H9 (cell line): ENCODE results near the gene TRHDE. TPM values are rescaled to one million over a fixed set of nuclear protein-coding genes. Genes with fewer than 3 reads are reported as not detected.

Experiments used
- DNase-seq: peaks from one replicate; pipeline ENCODE4 v3.0.0-alpha.2; 2017
- H2AFZ ChIP-seq: one replicate; pipeline ENCODE4 v1.6.1; 2013; ENCODE audit warnings: mild to moderate bottlenecking, low read length, control low read depth, moderate library complexity
- H2AK5ac ChIP-seq: 2 replicates; pipeline ENCODE4 v1.6.1; 2013; ENCODE audit warnings: low read length, control low read depth, mixed read lengths; ENCODE audit not compliant: insufficient read length
- H2BK120ac ChIP-seq: one replicate; pipeline ENCODE4 v1.6.1; 2013; ENCODE audit warnings: low read depth, mild to moderate bottlenecking, low read length, control low read depth, inconsistent platforms; ENCODE audit not compliant: poor library complexity, severe bottlenecking
- H2BK12ac ChIP-seq: 2 replicates; pipeline ENCODE4 v1.6.1; 2013; ENCODE audit warnings: low read length, control low read depth, mixed read lengths, low read depth; ENCODE audit not compliant: insufficient read length
- H2BK15ac ChIP-seq: 2 replicates; pipeline ENCODE4 v1.6.1; 2013; ENCODE audit warnings: low read depth, low read length, control low read depth
- H2BK20ac ChIP-seq: one replicate; pipeline ENCODE4 v1.6.1; 2013; ENCODE audit warnings: low read depth, mild to moderate bottlenecking, low read length, control low read depth, inconsistent platforms; ENCODE audit not compliant: poor library complexity, severe bottlenecking
- H2BK5ac ChIP-seq: 2 replicates; pipeline ENCODE4 v1.6.1; 2013; ENCODE audit warnings: low read length, control low read depth, mixed read lengths; ENCODE audit not compliant: insufficient read length
- H3K14ac ChIP-seq: 2 replicates; pipeline ENCODE4 v1.6.1; 2013; ENCODE audit warnings: low read length, control low read depth; ENCODE audit not compliant: insufficient read depth
- H3K18ac ChIP-seq: 2 replicates; pipeline ENCODE4 v1.6.1; 2013; ENCODE audit warnings: low read depth, mild to moderate bottlenecking, mixed read lengths, low read length, control low read depth; ENCODE audit not compliant: insufficient read length
- H3K23ac ChIP-seq: 2 replicates; pipeline ENCODE4 v1.6.1; 2013; ENCODE audit warnings: low read length, control low read depth, mixed read lengths, low read depth; ENCODE audit not compliant: insufficient read length
- H3K23me2 ChIP-seq: 2 replicates; pipeline ENCODE4 v1.6.1; 2013; ENCODE audit warnings: low read depth, mild to moderate bottlenecking, mixed read lengths, low read length, control low read depth; ENCODE audit not compliant: insufficient read length, poor library complexity, severe bottlenecking
- H3K27ac ChIP-seq: 2 replicates; pipeline ENCODE4 v1.5.1; 2013; ENCODE audit warnings: low read length, control low read depth, mixed read lengths, low read depth; ENCODE audit not compliant: insufficient read length
- H3K27me3 ChIP-seq: 2 replicates; pipeline ENCODE4 v1.6.1; 2013; ENCODE audit warnings: low read length, control low read depth, inconsistent platforms; ENCODE audit not compliant: insufficient read depth
- H3K4ac ChIP-seq: 2 replicates; pipeline ENCODE4 v1.6.1; 2013; ENCODE audit warnings: low read depth, mild to moderate bottlenecking, control low read depth, inconsistent platforms, low read length, moderate library complexity
- H3K4me1 ChIP-seq: 2 replicates; pipeline ENCODE4 v1.6.1; 2013; ENCODE audit warnings: low read length, control low read depth, inconsistent platforms; ENCODE audit not compliant: insufficient read depth
- H3K4me2 ChIP-seq: 2 replicates; pipeline ENCODE4 v1.6.1; 2013; ENCODE audit warnings: low read length, control low read depth, mixed read lengths; ENCODE audit not compliant: insufficient read length, insufficient read depth
- H3K56ac ChIP-seq: 2 replicates; pipeline ENCODE4 v1.6.1; 2013; ENCODE audit warnings: low read depth, mild to moderate bottlenecking, mixed read lengths, low read length, control low read depth; ENCODE audit not compliant: insufficient read length
- H3K79me1 ChIP-seq: 2 replicates; pipeline ENCODE4 v1.6.1; 2013; ENCODE audit warnings: low read depth, mild to moderate bottlenecking, moderate library complexity, low read length, control low read depth, inconsistent platforms; ENCODE audit not compliant: insufficient read depth, poor library complexity, severe bottlenecking
- H3K79me2 ChIP-seq: 2 replicates; pipeline ENCODE4 v1.6.1; 2013; ENCODE audit warnings: low read length, control low read depth, inconsistent platforms; ENCODE audit not compliant: insufficient read depth
- H3K9ac ChIP-seq: 2 replicates; pipeline ENCODE4 v1.6.1; 2013; ENCODE audit warnings: low read length, control low read depth, mixed read lengths; ENCODE audit not compliant: insufficient read length; ENCODE audit errors: extremely low read depth
- H3K9me3 ChIP-seq: one replicate; pipeline ENCODE4 v1.6.1; 2013; ENCODE audit warnings: low read depth, low read length, inconsistent platforms; ENCODE audit not compliant: control insufficient read depth
- H3T11ph ChIP-seq: one replicate; pipeline ENCODE4 v1.6.1; 2013; ENCODE audit warnings: mild to moderate bottlenecking, low read length, control low read depth, inconsistent platforms
- H4K20me1 ChIP-seq: one replicate; pipeline ENCODE4 v1.6.1; 2013; ENCODE audit not compliant: control insufficient read depth, insufficient read length, insufficient read depth
- H4K5ac ChIP-seq: 2 replicates; pipeline ENCODE4 v1.6.1; 2013; ENCODE audit warnings: low read depth, mild to moderate bottlenecking, mixed read lengths, low read length, control low read depth; ENCODE audit not compliant: insufficient read length
- H4K8ac ChIP-seq: replicated peaks from 2 replicates; pipeline ENCODE4 v1.6.1; 2013; ENCODE audit warnings: low read length, control low read depth, mixed read lengths, low read depth; ENCODE audit not compliant: insufficient read length
- H4K91ac ChIP-seq: 2 replicates; pipeline ENCODE4 v1.6.1; 2013; ENCODE audit warnings: low read depth, mild to moderate bottlenecking, moderate library complexity, mixed read lengths, low read length, control low read depth; ENCODE audit not compliant: insufficient read length
- H3K27ac Mint-ChIP-seq, 3 experiments: 2 replicates in 2 of 3; 3 replicates in 1 of 3; pipeline ENCODE4 v1.8.0; 2020 to 2021; ENCODE audit warnings: mixed read lengths in 3 of 3, mild to moderate bottlenecking in 1 of 3, moderate library complexity in 1 of 3
- H3K27me3 Mint-ChIP-seq: 2 replicates; pipeline ENCODE4 v1.8.0; 2021; ENCODE audit warnings: low read depth, mild to moderate bottlenecking, moderate library complexity, mixed read lengths
- H3K36me3 Mint-ChIP-seq, 3 experiments: 2 replicates in 2 of 3; 3 replicates in 1 of 3; pipeline ENCODE4 v1.8.0; 2020 to 2021; ENCODE audit warnings: low read depth in 3 of 3, mixed read lengths in 3 of 3; ENCODE audit not compliant: insufficient read depth in 1 of 3
- H3K4me1 Mint-ChIP-seq, 2 experiments: 2 replicates each; pipeline ENCODE4 v1.8.0; 2020; ENCODE audit warnings: mixed read lengths in 2 of 2
- H3K4me3 Mint-ChIP-seq, 2 experiments: 2 replicates in 1 of 2; 3 replicates in 1 of 2; pipeline ENCODE4 v1.8.0; 2020 to 2021; ENCODE audit warnings: mild to moderate bottlenecking in 2 of 2, mixed read lengths in 2 of 2, moderate library complexity in 1 of 2
- H3K9me3 Mint-ChIP-seq, 2 experiments: 2 replicates in 1 of 2; 3 replicates in 1 of 2; pipeline ENCODE4 v1.8.0; 2020; ENCODE audit warnings: mild to moderate bottlenecking in 2 of 2, mixed read lengths in 2 of 2, moderate library complexity in 1 of 2
- WGBS: extraction: QIAGEN DNeasy Blood & Tissue Kit; methylation state at CpG from one replicate; pipeline ENCODE4 v1.1.7; 2013; ENCODE audit warnings: missing lambda C conversion rate, low lambda C conversion rate, mixed read lengths; ENCODE audit not compliant: insufficient read length; ENCODE audit errors: extremely low coverage; 5-methylcytosine and 5-hydroxymethylcytosine counted together
- total RNA-seq: library from RNA; stranded (reverse); gene quantifications from 2 replicates; pipeline ENCODE4 v1.2.1, GENCODE V29; 2021
- TF ChIP-seq, protein P1 (sequence below): fragments of 200-600 bp; sonication (generic); conservative IDR thresholded peaks from 3 replicates; pipeline ENCODE4 v1.8.0; 2021; ENCODE audit warnings: antibody characterized with exemption, mild to moderate bottlenecking

Gene TRHDE
- total RNA-seq, 1 experiment from 2014 or later: 1.0 TPM

DNA sequence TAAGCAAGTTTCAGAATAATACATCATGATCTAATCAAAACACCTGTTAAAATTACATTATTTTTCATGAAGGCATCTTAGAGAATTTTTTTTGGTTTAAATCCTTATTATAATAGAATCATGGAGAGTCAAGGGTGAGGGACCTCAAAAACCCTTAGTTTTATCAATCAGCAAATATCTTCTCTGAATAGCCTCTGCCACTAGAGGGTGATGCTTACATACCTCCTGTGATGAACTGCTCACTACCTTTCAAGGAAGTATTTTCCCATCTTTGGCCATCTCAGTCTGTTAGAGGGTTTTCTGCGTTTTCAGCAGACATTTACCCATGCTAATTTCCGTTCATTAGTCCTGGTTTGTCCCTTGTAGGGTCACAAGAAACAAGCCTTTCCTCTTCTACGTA is 200.2 kb downstream of the TRHDE start:
- no peak for DNase-seq
- Histone ChIP-seq H3K9ac (no peak overlapping the region), H3K23me2 (no peaks in the 10 kb centered on the region), H2AK5ac (no peak overlapping the region), H3K4me1 (peaks cover 4% of the 10 kb centered on the region), H3K56ac (no peak overlapping the region), H3K79me2 (no peaks in the 10 kb centered on the region), H2BK20ac (no peak overlapping the region), H2BK5ac (no peak overlapping the region), H4K91ac (no peak overlapping the region), H3K4me2 (no peak overlapping the region), H3K9me3 (no peaks in the 10 kb centered on the region), H3K79me1 (no peaks in the 10 kb centered on the region), H4K20me1 (no peaks in the 10 kb centered on the region), H2BK120ac (no peak overlapping the region), H3K27me3 (no peaks in the 10 kb centered on the region), H3T11ph (no peak overlapping the region), H3K4ac (no peak overlapping the region), H2AFZ (no peak overlapping the region), H3K23ac (no peak overlapping the region), H2BK15ac (no peak overlapping the region), H4K8ac (no peak overlapping the region), H3K18ac (no peak overlapping the region), H3K14ac (no peak overlapping the region), H2BK12ac (no peak overlapping the region), H4K5ac (no peak overlapping the region), H3K27ac (no peak overlapping the region)
- Mint-ChIP-seq H3K9me3 (no peaks in the 10 kb centered on the region), H3K27me3 (no peaks in the 10 kb centered on the region), H3K27ac (no peak overlapping the region; a peak in 1 of 7 replicates), H3K4me1 (peaks cover 6 to 10% of the 10 kb centered on the region in 2 experiments), H3K4me3 (no peak overlapping the region), H3K36me3 (no peaks in the 10 kb centered on the region)
- WGBS: no CpG with 5 or more reads among the region's 3 CpGs
- TF ChIP-seq, protein P1, sequence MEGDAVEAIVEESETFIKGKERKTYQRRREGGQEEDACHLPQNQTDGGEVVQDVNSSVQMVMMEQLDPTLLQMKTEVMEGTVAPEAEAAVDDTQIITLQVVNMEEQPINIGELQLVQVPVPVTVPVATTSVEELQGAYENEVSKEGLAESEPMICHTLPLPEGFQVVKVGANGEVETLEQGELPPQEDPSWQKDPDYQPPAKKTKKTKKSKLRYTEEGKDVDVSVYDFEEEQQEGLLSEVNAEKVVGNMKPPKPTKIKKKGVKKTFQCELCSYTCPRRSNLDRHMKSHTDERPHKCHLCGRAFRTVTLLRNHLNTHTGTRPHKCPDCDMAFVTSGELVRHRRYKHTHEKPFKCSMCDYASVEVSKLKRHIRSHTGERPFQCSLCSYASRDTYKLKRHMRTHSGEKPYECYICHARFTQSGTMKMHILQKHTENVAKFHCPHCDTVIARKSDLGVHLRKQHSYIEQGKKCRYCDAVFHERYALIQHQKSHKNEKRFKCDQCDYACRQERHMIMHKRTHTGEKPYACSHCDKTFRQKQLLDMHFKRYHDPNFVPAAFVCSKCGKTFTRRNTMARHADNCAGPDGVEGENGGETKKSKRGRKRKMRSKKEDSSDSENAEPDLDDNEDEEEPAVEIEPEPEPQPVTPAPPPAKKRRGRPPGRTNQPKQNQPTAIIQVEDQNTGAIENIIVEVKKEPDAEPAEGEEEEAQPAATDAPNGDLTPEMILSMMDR: no peak; the same call in 2 of the 3 replicates
